Neutrophil (primary cell): ENCODE results near the gene ZNF423.

Experiments
- H3K27ac ChIP-seq: fragments of 200-600 bp; sonication (generic); 2 replicates; pipeline ENCODE4 v1.5.1; 2016; ENCODE audit warnings: mild to moderate bottlenecking, moderate library complexity
- H3K27me3 ChIP-seq: fragments of 200-600 bp; sonication (generic); 2 replicates; pipeline ENCODE4 v1.6.0; 2016; ENCODE audit warnings: mild to moderate bottlenecking
- H3K36me3 ChIP-seq: fragments of 200-600 bp; sonication (generic); 2 replicates; pipeline ENCODE4 v1.5.1; 2017
- H3K4me1 ChIP-seq, 2 experiments: fragments of 200-600 bp in 1 of 2; sonication (generic) in 1 of 2; 1 replicate in 1 of 2; 2 replicates in 1 of 2; pipeline versions ENCODE4 v1.5.1 to v1.6.1; 2013 to 2016; ENCODE audit warnings: low read depth in 1 of 2, low read length in 1 of 2, mild to moderate bottlenecking in 1 of 2, moderate library complexity in 1 of 2; ENCODE audit not compliant: control insufficient read depth in 1 of 2, insufficient read depth in 1 of 2
- H3K4me3 ChIP-seq, 2 experiments: fragments of 200-600 bp in 1 of 2; sonication (generic) in 1 of 2; 1 replicate in 1 of 2; 2 replicates in 1 of 2; pipeline ENCODE4 v1.5.1; 2013 to 2016; ENCODE audit warnings: low read depth in 1 of 2, low read length in 1 of 2, mild to moderate bottlenecking in 1 of 2, moderate library complexity in 1 of 2
- H3K9me3 ChIP-seq: fragments of 200-600 bp; sonication (generic); 2 replicates; pipeline ENCODE4 v1.5.1; 2016
- TF ChIP-seq, protein P1 (sequence below): fragments of 200-600 bp; sonication (generic); IDR thresholded peaks from 2 replicates; pipeline ENCODE4 v1.5.1; 2016; ENCODE audit warnings: antibody characterized with exemption

ZNF423 gene

DNA sequence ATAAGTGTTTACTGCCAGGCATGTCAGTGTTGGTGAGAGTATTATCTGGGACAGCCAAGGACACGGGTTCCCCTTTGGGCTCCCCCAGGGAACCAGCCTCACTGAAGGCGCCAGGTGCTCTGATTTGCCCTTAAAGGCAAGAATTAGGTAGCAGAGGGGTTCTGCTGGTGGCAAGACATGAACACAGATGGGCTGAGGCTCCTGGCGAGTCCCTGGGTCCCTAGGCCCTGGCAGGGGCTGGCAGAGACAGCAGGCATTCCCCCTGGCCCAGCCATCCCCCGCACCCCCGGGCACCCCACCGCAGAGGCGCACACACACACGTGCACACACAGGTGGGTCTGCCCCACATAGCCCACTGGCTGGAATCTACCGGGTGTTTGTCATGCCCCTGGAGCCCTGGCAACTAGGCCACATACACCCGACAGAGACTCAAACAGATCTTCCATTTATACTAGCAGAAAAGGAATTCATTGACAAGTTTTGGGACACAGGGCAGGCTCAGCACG lies 329.0 kb downstream of the ZNF423 start:
- Histone ChIP-seq H3K9me3 (no peaks in the 10 kb centered on the region), H3K4me3 (no peak overlapping the region), H3K27me3 (peaks cover 53% of the 10 kb centered on the region), H3K27ac (no peak overlapping the region), H3K36me3 (no peaks in the 10 kb centered on the region), H3K4me1 (no peaks in the 10 kb centered on the region)
- TF ChIP-seq, protein P1, sequence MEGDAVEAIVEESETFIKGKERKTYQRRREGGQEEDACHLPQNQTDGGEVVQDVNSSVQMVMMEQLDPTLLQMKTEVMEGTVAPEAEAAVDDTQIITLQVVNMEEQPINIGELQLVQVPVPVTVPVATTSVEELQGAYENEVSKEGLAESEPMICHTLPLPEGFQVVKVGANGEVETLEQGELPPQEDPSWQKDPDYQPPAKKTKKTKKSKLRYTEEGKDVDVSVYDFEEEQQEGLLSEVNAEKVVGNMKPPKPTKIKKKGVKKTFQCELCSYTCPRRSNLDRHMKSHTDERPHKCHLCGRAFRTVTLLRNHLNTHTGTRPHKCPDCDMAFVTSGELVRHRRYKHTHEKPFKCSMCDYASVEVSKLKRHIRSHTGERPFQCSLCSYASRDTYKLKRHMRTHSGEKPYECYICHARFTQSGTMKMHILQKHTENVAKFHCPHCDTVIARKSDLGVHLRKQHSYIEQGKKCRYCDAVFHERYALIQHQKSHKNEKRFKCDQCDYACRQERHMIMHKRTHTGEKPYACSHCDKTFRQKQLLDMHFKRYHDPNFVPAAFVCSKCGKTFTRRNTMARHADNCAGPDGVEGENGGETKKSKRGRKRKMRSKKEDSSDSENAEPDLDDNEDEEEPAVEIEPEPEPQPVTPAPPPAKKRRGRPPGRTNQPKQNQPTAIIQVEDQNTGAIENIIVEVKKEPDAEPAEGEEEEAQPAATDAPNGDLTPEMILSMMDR: no peak

GRCh38 chr16:49524947-49525315 lies 331.0 kb downstream of the ZNF423 start:
- no peaks in the 10 kb centered on the region for H3K36me3 ChIP-seq
- TF ChIP-seq, protein P1: no peak

DNA sequence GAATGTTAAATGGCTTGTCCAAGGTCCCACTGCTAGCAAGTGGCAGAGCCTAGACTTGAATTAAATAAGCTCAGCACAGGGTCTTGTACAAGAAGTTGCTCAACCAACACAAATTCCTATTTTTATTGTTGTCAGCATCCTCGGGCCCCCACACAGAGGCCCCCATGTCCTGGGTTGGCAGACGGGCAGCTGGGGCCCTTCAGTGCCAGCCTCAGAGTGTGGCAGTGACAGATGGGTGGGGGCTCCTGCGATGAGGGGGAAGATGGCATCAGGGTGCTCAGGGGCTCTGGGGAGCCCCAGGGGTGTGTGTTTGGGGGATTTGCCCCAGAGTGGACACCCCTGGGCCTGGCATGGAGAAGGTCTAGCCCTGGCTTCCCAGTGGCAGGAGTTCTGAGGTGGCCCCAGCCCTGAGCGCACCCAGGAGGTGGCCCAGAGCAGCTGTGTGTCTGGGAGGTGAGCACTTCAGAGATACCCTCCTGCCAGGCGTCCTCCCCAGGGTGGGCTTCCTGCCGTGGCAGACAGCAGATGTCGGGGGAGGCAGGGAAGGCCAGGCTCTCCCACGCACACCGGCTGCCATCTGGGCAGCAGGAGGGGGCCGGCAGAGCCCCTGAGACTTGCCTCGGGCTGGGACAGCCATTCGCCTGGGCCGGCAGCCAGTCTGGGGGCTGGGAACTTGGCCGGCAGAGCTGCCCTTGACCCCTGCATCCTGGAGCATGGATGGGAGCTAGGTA lies 331.5 kb downstream of the ZNF423 start:
- H3K4me1 ChIP-seq: no peaks in the 10 kb centered on the region

More at GRCh38 chr16:49524947-49525315, 331.0 kb downstream of the ZNF423 start:
- Histone ChIP-seq H3K4me3 (no peak overlapping the region), H3K27ac (no peak overlapping the region), H3K4me1 (no peaks in the 10 kb centered on the region), H3K27me3 (peaks cover 33% of the 10 kb centered on the region), H3K9me3 (no peaks in the 10 kb centered on the region)

GRCh38 chr16:49523435-49524159 lies 332.3 kb downstream of the ZNF423 start:
- Histone ChIP-seq H3K9me3 (no peaks in the 10 kb centered on the region), H3K27me3 (peaks cover 20% of the 10 kb centered on the region), H3K36me3 (no peaks in the 10 kb centered on the region), H3K4me3 (no peak overlapping the region), H3K27ac (no peak overlapping the region), H3K4me1 (no peaks in the 10 kb centered on the region)
- TF ChIP-seq, protein P1: no peak

More for the DNA sequence above, 331.5 kb downstream of the ZNF423 start:
- no peak overlapping the region for H3K4me3 ChIP-seq
- H3K36me3 ChIP-seq: no peaks in the 10 kb centered on the region
- no peaks in the 10 kb centered on the region for H3K9me3 ChIP-seq
- no peak overlapping the region for H3K27ac ChIP-seq
- H3K27me3 ChIP-seq: peaks cover 28% of the 10 kb centered on the region
- TF ChIP-seq, protein P1: no peak

DNA sequence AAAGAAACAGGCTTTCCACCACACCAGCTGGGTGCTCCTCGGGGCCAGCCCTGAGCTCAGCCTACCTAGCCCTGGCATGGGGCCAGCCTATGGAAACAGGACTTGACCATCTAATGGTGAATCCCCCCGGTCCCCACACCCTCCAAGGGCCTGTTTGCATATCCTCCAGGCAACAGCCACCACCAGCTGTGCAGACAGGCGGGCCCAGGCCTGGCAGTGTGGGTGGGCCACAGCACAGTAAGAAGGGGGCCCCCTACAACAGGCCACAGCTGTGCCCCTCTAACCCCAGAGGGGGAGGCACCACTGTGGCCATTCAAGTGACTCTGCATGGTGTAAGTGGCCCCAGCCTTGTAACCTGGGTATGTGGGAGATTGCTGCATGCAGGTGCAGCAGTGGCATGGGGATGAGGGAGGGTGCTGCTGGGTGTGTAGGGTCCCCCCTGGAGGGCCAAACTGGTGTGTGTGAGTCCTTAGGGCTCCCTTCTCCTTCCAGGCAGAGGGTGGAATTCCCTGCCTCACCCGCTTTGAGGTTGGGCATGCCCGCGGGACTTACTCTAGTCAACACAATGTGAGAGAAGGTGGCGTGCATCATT lies 334.1 kb downstream of the ZNF423 start:
- H3K27ac ChIP-seq: no peak overlapping the region

More for the DNA sequence above, 334.1 kb downstream of the ZNF423 start:
- Histone ChIP-seq H3K4me1 (no peaks in the 10 kb centered on the region), H3K4me3 (no peak overlapping the region), H3K27me3 (peaks cover 2% of the 10 kb centered on the region), H3K9me3 (no peaks in the 10 kb centered on the region), H3K36me3 (no peaks in the 10 kb centered on the region)
- TF ChIP-seq, protein P1: no peak
